Activated CD4-positive, alpha-beta T cell treated with anti-CD3 and anti-CD28 coated beads, Interleukin-2, amount 10 ng/mL, durations not matched to agents 7 days and 5 days (primary cell): ENCODE measurements around the gene HDHD3. TPM values are rescaled to one million over a fixed set of nuclear protein-coding genes. Genes with fewer than 3 reads are reported as not detected.
A peak's percentile ranks its signal among the peaks of the same experiment; 100 is the strongest.

Experiments used
- CTCF ChIA-PET: fragments of 350-600 bp; sonication (Branson Sonifier 250); formaldehyde crosslinking; loops from one replicate; lab custom pipeline; 2021; ENCODE audit warnings: antibody characterized with exemption; lab: Charles Lee
- POLR2A ChIA-PET: fragments of 350-600 bp; sonication (Branson Sonifier 250); formaldehyde crosslinking; loops from one replicate; lab custom pipeline; 2021; ENCODE audit warnings: antibody characterized with exemption; lab: Charles Lee
- DNase-seq: peaks from one replicate; pipeline ENCODE4 v3.0.0-alpha.2; 2020
- H3K27ac Mint-ChIP-seq: one replicate; pipeline ENCODE4 v1.8.0; 2021; ENCODE audit warnings: mild to moderate bottlenecking, moderate library complexity, mixed read lengths
- H3K27me3 Mint-ChIP-seq: one replicate; pipeline ENCODE4 v1.8.0; 2021; ENCODE audit warnings: mixed read lengths
- H3K36me3 Mint-ChIP-seq: one replicate; pipeline ENCODE4 v1.8.0; 2021; ENCODE audit warnings: low read depth, mixed read lengths
- H3K4me1 Mint-ChIP-seq: one replicate; pipeline ENCODE4 v1.8.0; 2021; ENCODE audit warnings: mixed read lengths
- H3K4me3 Mint-ChIP-seq: one replicate; pipeline ENCODE4 v1.8.0; 2021; ENCODE audit warnings: mild to moderate bottlenecking, moderate library complexity, mixed read lengths
- H3K9me3 Mint-ChIP-seq: one replicate; pipeline ENCODE4 v1.8.0; 2021; ENCODE audit warnings: mixed read lengths
- total RNA-seq, 2 experiments: library from RNA; stranded (reverse); gene quantifications; one replicate each; pipeline ENCODE4 v1.2.3, GENCODE V29; 2021

HDHD3 gene
- total RNA-seq, 2 experiments from 2014 or later, result 16.2 to 20.2 TPM

- Mint-ChIP-seq H3K9me3 (no peaks in the 10 kb centered on the region), H3K4me1 (peaks cover 14% of the 10 kb centered on the region), H3K36me3 (peaks cover 4% of the 10 kb centered on the region), H3K27me3 (peaks cover 17% of the 10 kb centered on the region), H3K4me3 (no peak overlapping the region), H3K27ac (no peak overlapping the region)
- DNase-seq, result no peak
- ChIA-PET CTCF (interaction anchor here (0.7 to 1.2 kb wide), 2 partner anchors 11 to 133 kb away, joined by 3 read pairs; no protein-coding TSS in a partner anchor), POLR2A (no interaction called here)
Observed at GRCh38 chr9:113355040-113355596, 21.7 kb downstream of the HDHD3 start.

- peaks cover 23% of the 10 kb centered on the region for H3K27me3 Mint-ChIP-seq
- H3K4me3 Mint-ChIP-seq, result no peak overlapping the region
- CTCF ChIA-PET, result interaction anchor here (0.6 to 5.2 kb wide), 4 partner anchors 11 to 49 kb away, joined by 3 to 34 read pairs (median 18); partner anchors contain the start of genes ALAD and WDR31
- no peaks in the 10 kb centered on the region for H3K9me3 Mint-ChIP-seq
- POLR2A ChIA-PET, result interaction anchor here (0.6 kb wide), 1 partner anchor 14 kb away, joined by 3 read pairs; no protein-coding TSS in a partner anchor
- no peak for DNase-seq
- H3K36me3 Mint-ChIP-seq, result peaks cover 1% of the 10 kb centered on the region
- H3K27ac Mint-ChIP-seq, result no peak overlapping the region
- H3K4me1 Mint-ChIP-seq, result peaks cover 30% of the 10 kb centered on the region
Observed at GRCh38 chr9:113352411-113352810, 24.4 kb downstream of the HDHD3 start.

GRCh38 chr9:113352006-113352405 is 24.8 kb downstream of the HDHD3 start:
- H3K4me1 Mint-ChIP-seq, result peaks cover 33% of the 10 kb centered on the region
- peaks cover 26% of the 10 kb centered on the region for H3K27me3 Mint-ChIP-seq
- no peak overlapping the region for H3K4me3 Mint-ChIP-seq
- no peak overlapping the region for H3K27ac Mint-ChIP-seq
- CTCF ChIA-PET, result interaction anchor here (0.6 to 5.2 kb wide), 5 partner anchors 11 to 138 kb away, joined by 3 to 34 read pairs (median 6); partner anchors contain the start of genes ALAD and WDR31
- H3K36me3 Mint-ChIP-seq, result peaks cover 1% of the 10 kb centered on the region
- H3K9me3 Mint-ChIP-seq, result no peaks in the 10 kb centered on the region
- no peak for DNase-seq
- POLR2A ChIA-PET, result no interaction called here

GRCh38 chr9:113350937-113351336 is 25.8 kb downstream of the HDHD3 start:
- peaks cover 26% of the 10 kb centered on the region for H3K27me3 Mint-ChIP-seq
- no peaks in the 10 kb centered on the region for H3K9me3 Mint-ChIP-seq
- H3K4me3 Mint-ChIP-seq, result peak overlapping the region; percentile 78
- H3K36me3 Mint-ChIP-seq, result peaks cover 1% of the 10 kb centered on the region
- no peak overlapping the region for H3K27ac Mint-ChIP-seq
- POLR2A ChIA-PET, result interaction anchor here (0.7 kb wide), 1 partner anchor 11 kb away, joined by 6 read pairs; no protein-coding TSS in a partner anchor
- peaks cover 33% of the 10 kb centered on the region for H3K4me1 Mint-ChIP-seq
- CTCF ChIA-PET, result interaction anchor here (0.9 to 5.2 kb wide), 8 partner anchors 8 to 86 kb away, joined by 3 to 34 read pairs (median 6); partner anchors contain the start of genes ALAD and WDR31
- DNase-seq, result no peak

- Mint-ChIP-seq H3K27me3 (peaks cover 26% of the 10 kb centered on the region), H3K4me3 (peak overlapping the region; percentile 78), H3K27ac (peak overlapping the region; percentile 52)
Observed at GRCh38 chr9:113350107-113350661, 26.6 kb downstream of the HDHD3 start.

GRCh38 chr9:113349445-113350094 is 27.2 kb downstream of the HDHD3 start, which contains the start of gene BSPRY:
Gene BSPRY (plus strand): TSS chr9:113349541. CDS start chr9:113349580, 39 bp downstream.
- POLR2A ChIA-PET, result interaction anchor here (0.6 kb wide), 1 partner anchor 189 kb away, joined by 3 read pairs; no protein-coding TSS in a partner anchor
- Mint-ChIP-seq H3K27me3 (peaks cover 26% of the 10 kb centered on the region), H3K4me3 (peak within 1 kb of the TSS; percentile 78)

More at GRCh38 chr9:113350107-113350661, 26.6 kb downstream of the HDHD3 start:
- H3K4me1 Mint-ChIP-seq, result peaks cover 35% of the 10 kb centered on the region
- no peak for DNase-seq
- peaks cover 1% of the 10 kb centered on the region for H3K36me3 Mint-ChIP-seq
- CTCF ChIA-PET, result interaction anchor here (0.7 to 5.2 kb wide), 9 partner anchors 9 to 77 kb away, joined by 3 to 34 read pairs (median 6); partner anchors contain the start of genes ALAD, CDC26, PRPF4 and WDR31
- POLR2A ChIA-PET, result interaction anchor here (0.6 kb wide), 1 partner anchor 190 kb away, joined by 3 read pairs; no protein-coding TSS in a partner anchor
- no peaks in the 10 kb centered on the region for H3K9me3 Mint-ChIP-seq

GRCh38 chr9:113349066-113349444 is 27.7 kb downstream of the HDHD3 start:
- ChIA-PET CTCF (interaction anchor here (0.6 to 5.2 kb wide), 9 partner anchors 8 to 82 kb away, joined by 4 to 34 read pairs (median 6); partner anchors contain the start of genes ALAD, CDC26, PRPF4 and WDR31), POLR2A (no interaction called here)
- no peak for DNase-seq
- H3K4me3 Mint-ChIP-seq, result peak overlapping the region; percentile 77
- H3K4me1 Mint-ChIP-seq, result peaks cover 35% of the 10 kb centered on the region
- peaks cover 1% of the 10 kb centered on the region for H3K36me3 Mint-ChIP-seq
- peaks cover 26% of the 10 kb centered on the region for H3K27me3 Mint-ChIP-seq
- H3K27ac Mint-ChIP-seq, result peak overlapping the region; percentile 78
- no peaks in the 10 kb centered on the region for H3K9me3 Mint-ChIP-seq

More at GRCh38 chr9:113349445-113350094, 27.2 kb downstream of the HDHD3 start, which contains the start of gene BSPRY:
- H3K9me3 Mint-ChIP-seq, result no peaks in the 10 kb centered on the region
- H3K36me3 Mint-ChIP-seq, result peaks cover 1% of the 10 kb centered on the region
- CTCF ChIA-PET, result interaction anchor here (0.6 to 5.2 kb wide), 10 partner anchors 8 to 76 kb away, joined by 3 to 34 read pairs (median 6); partner anchors contain the start of genes ALAD, CDC26, PRPF4 and WDR31
- peak; percentile 31 for DNase-seq
- peak within 1 kb of the TSS; percentile 78 for H3K27ac Mint-ChIP-seq
- peaks cover 35% of the 10 kb centered on the region for H3K4me1 Mint-ChIP-seq

GRCh38 chr9:113348437-113348836 is 28.3 kb downstream of the HDHD3 start:
- Mint-ChIP-seq H3K36me3 (peaks cover 1% of the 10 kb centered on the region), H3K27me3 (peaks cover 26% of the 10 kb centered on the region), H3K9me3 (no peaks in the 10 kb centered on the region), H3K4me3 (no peak overlapping the region), H3K27ac (no peak overlapping the region), H3K4me1 (peaks cover 39% of the 10 kb centered on the region)
- CTCF ChIA-PET, result interaction anchor here (0.5 to 5.2 kb wide), 8 partner anchors 10 to 310 kb away, joined by 3 to 34 read pairs (median 6); partner anchors contain the start of genes ALAD, CDC26 and PRPF4
- DNase-seq, result no peak
- POLR2A ChIA-PET, result interaction anchor here (0.6 kb wide), 1 partner anchor 1643 kb away, joined by 4 read pairs; no protein-coding TSS in a partner anchor

GRCh38 chr9:113345671-113346070 is 31.1 kb downstream of the HDHD3 start:
- no peak for DNase-seq
- Mint-ChIP-seq H3K9me3 (no peaks in the 10 kb centered on the region), H3K4me3 (no peak overlapping the region), H3K36me3 (peaks cover 1% of the 10 kb centered on the region), H3K4me1 (peaks cover 48% of the 10 kb centered on the region), H3K27ac (no peak overlapping the region), H3K27me3 (peaks cover 8% of the 10 kb centered on the region)
- CTCF ChIA-PET, result no interaction called here
- POLR2A ChIA-PET, result no interaction called here

GRCh38 chr9:113345190-113345589 is 31.6 kb downstream of the HDHD3 start:
- Mint-ChIP-seq H3K36me3 (peaks cover under 1% of the 10 kb centered on the region), H3K27me3 (peaks cover 8% of the 10 kb centered on the region), H3K4me3 (no peak overlapping the region), H3K9me3 (no peaks in the 10 kb centered on the region), H3K27ac (no peak overlapping the region), H3K4me1 (peaks cover 48% of the 10 kb centered on the region)
- ChIA-PET CTCF (interaction anchor here (1.3 kb wide), 1 partner anchor 16 kb away, joined by 3 read pairs; no protein-coding TSS in a partner anchor), POLR2A (no interaction called here)
- DNase-seq, result no peak

- CTCF ChIA-PET, result interaction anchor here (1.3 kb wide), 1 partner anchor 18 kb away, joined by 3 read pairs; no protein-coding TSS in a partner anchor
- no peak for DNase-seq
Observed at GRCh38 chr9:113343732-113344231, 33.0 kb downstream of the HDHD3 start.

More at GRCh38 chr9:113343732-113344231, 33.0 kb downstream of the HDHD3 start:
- peaks cover 4% of the 10 kb centered on the region for H3K27me3 Mint-ChIP-seq
- H3K4me1 Mint-ChIP-seq, result peaks cover 48% of the 10 kb centered on the region
- no peaks in the 10 kb centered on the region for H3K9me3 Mint-ChIP-seq
- H3K36me3 Mint-ChIP-seq, result no peaks in the 10 kb centered on the region
- no peak overlapping the region for H3K4me3 Mint-ChIP-seq
- POLR2A ChIA-PET, result interaction anchor here (0.6 kb wide), 2 partner anchors 61 to 66 kb away, joined by 3 read pairs; no protein-coding TSS in a partner anchor
- no peak overlapping the region for H3K27ac Mint-ChIP-seq
